Osteoblast (primary cell): Measurements from ENCODE around the gene CHRNE. TPM values are rescaled to one million over a fixed set of nuclear protein-coding genes. Genes with fewer than 3 reads are reported as not detected.

ENCODE experiments used
- DNase-seq: peaks from one replicate; pipeline ENCODE4 v3.0.0; 2011; ENCODE audit warnings: low spot score, mixed read lengths; ENCODE audit not compliant: insufficient read length; ENCODE audit errors: missing footprints
- H2AFZ ChIP-seq: 2 replicates; pipeline ENCODE4 v1.6.0; 2011; ENCODE audit warnings: mild to moderate bottlenecking, low read length
- H3K27ac ChIP-seq: 2 replicates; pipeline ENCODE4 v1.5.1; 2011; ENCODE audit warnings: mild to moderate bottlenecking, low read depth, low read length, moderate library complexity
- H3K27me3 ChIP-seq: 2 replicates; pipeline ENCODE4 v1.6.0; 2012; ENCODE audit warnings: mild to moderate bottlenecking, control low read depth, inconsistent platforms, low read length, moderate library complexity; ENCODE audit not compliant: insufficient read depth
- H3K36me3 ChIP-seq: 2 replicates; pipeline ENCODE4 v1.5.1; 2011; ENCODE audit warnings: mild to moderate bottlenecking, low read length, control low read depth, moderate library complexity; ENCODE audit not compliant: insufficient read depth
- H3K4me1 ChIP-seq: 2 replicates; pipeline ENCODE4 v1.5.1; 2011; ENCODE audit warnings: mild to moderate bottlenecking, low read length, control low read depth, moderate library complexity; ENCODE audit not compliant: insufficient read depth
- H3K4me2 ChIP-seq: 2 replicates; pipeline ENCODE4 v1.6.0; 2011; ENCODE audit warnings: mild to moderate bottlenecking, low read length; ENCODE audit not compliant: insufficient read depth
- H3K4me3 ChIP-seq: fragments of 200-600 bp; sonication (generic); 3 replicates; pipeline ENCODE4 v1.5.1; 2012; ENCODE audit warnings: mild to moderate bottlenecking, low read length, inconsistent platforms; ENCODE audit not compliant: insufficient read depth
- H3K79me2 ChIP-seq: 2 replicates; pipeline ENCODE4 v1.6.0; 2012; ENCODE audit warnings: mild to moderate bottlenecking, low read length, control low read depth, inconsistent platforms; ENCODE audit not compliant: insufficient read depth
- H3K9me3 ChIP-seq: 2 replicates; pipeline ENCODE4 v1.5.1; 2011; ENCODE audit warnings: low read depth, low read length, control low read depth
- H4K20me1 ChIP-seq: 2 replicates; pipeline ENCODE4 v1.6.0; 2012; ENCODE audit warnings: mild to moderate bottlenecking, low read length, control low read depth; ENCODE audit not compliant: insufficient read depth
- total RNA-seq: library from RNA; depleted of rRNA; stranded (reverse); fragments of >200 nt; gene quantifications from 2 replicates; pipeline ENCODE4 v1.2.3, GENCODE V29; 2012
- TF ChIP-seq, protein P1 (sequence below): IDR thresholded peaks from 2 replicates; pipeline ENCODE4 v1.5.1; 2011; ENCODE audit warnings: mild to moderate bottlenecking, low read depth, low read length, moderate library complexity; ENCODE audit errors: extremely low read depth

Gene CHRNE
- total RNA-seq, 1 donor = 1.4 TPM

DNA sequence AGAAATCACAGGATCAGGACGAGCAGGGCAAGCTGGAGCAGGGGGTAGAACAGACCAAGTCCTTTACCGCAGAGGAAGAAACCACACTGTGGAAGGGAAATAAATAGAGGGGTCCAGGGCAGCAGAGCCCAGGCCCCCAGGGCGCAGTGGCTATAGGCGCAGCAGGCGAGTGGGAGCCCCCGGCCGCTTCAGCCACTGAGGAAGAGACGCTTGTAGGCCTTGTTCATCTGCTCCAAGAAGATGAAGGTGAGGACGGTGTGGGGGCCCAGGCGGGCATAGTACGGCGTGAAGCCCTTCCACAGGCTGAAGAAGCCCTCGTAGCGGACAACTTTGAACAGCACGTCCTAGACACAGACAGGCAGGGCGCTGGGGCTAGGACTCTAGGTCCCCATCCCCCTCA, 34.7 kb upstream of the CHRNE start:
- Histone ChIP-seq H3K4me3 (no peak overlapping the region), H4K20me1 (peaks cover 16% of the 10 kb centered on the region), H3K4me1 (peaks cover 36% of the 10 kb centered on the region), H3K9me3 (no peaks in the 10 kb centered on the region), H3K27ac (no peak overlapping the region), H3K36me3 (peaks cover 30% of the 10 kb centered on the region), H2AFZ (no peak overlapping the region), H3K4me2 (no peak overlapping the region), H3K27me3 (no peaks in the 10 kb centered on the region), H3K79me2 (peaks cover 44% of the 10 kb centered on the region)
- TF ChIP-seq, protein P1, sequence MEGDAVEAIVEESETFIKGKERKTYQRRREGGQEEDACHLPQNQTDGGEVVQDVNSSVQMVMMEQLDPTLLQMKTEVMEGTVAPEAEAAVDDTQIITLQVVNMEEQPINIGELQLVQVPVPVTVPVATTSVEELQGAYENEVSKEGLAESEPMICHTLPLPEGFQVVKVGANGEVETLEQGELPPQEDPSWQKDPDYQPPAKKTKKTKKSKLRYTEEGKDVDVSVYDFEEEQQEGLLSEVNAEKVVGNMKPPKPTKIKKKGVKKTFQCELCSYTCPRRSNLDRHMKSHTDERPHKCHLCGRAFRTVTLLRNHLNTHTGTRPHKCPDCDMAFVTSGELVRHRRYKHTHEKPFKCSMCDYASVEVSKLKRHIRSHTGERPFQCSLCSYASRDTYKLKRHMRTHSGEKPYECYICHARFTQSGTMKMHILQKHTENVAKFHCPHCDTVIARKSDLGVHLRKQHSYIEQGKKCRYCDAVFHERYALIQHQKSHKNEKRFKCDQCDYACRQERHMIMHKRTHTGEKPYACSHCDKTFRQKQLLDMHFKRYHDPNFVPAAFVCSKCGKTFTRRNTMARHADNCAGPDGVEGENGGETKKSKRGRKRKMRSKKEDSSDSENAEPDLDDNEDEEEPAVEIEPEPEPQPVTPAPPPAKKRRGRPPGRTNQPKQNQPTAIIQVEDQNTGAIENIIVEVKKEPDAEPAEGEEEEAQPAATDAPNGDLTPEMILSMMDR = no peak
- peak; percentile 32 for DNase-seq

DNA sequence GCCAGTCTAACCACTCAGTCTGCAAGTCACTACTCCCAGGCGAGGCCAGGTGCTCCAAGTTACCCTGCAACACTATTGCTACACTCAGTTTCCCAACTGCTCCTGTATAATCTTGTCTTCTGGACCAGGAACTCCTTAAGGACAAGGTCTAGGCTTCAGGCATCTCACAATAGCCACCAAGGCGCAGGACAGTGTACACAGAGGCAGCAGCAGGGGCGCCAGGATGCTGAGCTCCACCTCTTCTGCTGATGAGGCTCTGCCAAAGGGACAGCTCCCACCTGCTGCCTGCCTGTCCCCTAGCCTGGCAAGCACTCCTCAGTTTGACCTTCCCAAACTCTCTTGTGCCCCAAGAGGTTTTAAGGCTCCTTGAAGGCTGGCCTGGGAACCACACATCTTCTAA, 33.5 kb upstream of the CHRNE start:
- Histone ChIP-seq H4K20me1 (peaks cover 9% of the 10 kb centered on the region), H3K27ac (no peak overlapping the region)
- TF ChIP-seq, protein P1 = no peak

DNA sequence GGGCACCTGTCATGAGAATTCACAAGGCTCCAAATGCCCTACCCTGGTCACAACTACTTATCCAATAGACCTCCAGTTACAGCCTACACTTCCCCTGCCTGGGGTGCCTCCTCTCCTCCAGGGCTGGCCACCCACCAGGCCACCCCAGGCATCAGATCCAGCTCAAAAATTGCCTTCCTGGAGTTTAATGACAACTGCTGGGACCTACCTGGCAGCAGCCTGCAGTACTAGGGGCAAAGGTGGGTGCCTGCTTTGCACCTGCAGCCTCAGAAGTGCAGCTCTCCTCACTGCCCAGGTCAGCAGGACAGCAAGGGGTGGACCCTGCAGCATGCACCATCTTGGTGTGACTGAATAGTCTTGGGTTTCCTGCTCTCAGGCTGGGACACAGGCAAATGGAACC, 32.8 kb upstream of the CHRNE start:
- H3K36me3 ChIP-seq = peaks cover 22% of the 10 kb centered on the region
- peaks cover 9% of the 10 kb centered on the region for H4K20me1 ChIP-seq
- H3K4me3 ChIP-seq = no peak overlapping the region
- H2AFZ ChIP-seq = no peak overlapping the region
- H3K9me3 ChIP-seq = no peaks in the 10 kb centered on the region
- H3K79me2 ChIP-seq = peaks cover 25% of the 10 kb centered on the region
- peaks cover 23% of the 10 kb centered on the region for H3K4me1 ChIP-seq
- TF ChIP-seq, protein P1 = no peak
- no peak overlapping the region for H3K4me2 ChIP-seq
- no peaks in the 10 kb centered on the region for H3K27me3 ChIP-seq
- H3K27ac ChIP-seq = no peak overlapping the region
- DNase-seq = no peak

More for the DNA sequence above, 33.5 kb upstream of the CHRNE start:
- H2AFZ ChIP-seq = no peak overlapping the region
- peak; percentile 50 for DNase-seq
- no peak overlapping the region for H3K4me2 ChIP-seq
- H3K27me3 ChIP-seq = no peaks in the 10 kb centered on the region
- H3K4me1 ChIP-seq = peaks cover 29% of the 10 kb centered on the region
- H3K36me3 ChIP-seq = peaks cover 22% of the 10 kb centered on the region
- no peaks in the 10 kb centered on the region for H3K9me3 ChIP-seq
- H3K79me2 ChIP-seq = peaks cover 33% of the 10 kb centered on the region
- H3K4me3 ChIP-seq = no peak overlapping the region

DNA sequence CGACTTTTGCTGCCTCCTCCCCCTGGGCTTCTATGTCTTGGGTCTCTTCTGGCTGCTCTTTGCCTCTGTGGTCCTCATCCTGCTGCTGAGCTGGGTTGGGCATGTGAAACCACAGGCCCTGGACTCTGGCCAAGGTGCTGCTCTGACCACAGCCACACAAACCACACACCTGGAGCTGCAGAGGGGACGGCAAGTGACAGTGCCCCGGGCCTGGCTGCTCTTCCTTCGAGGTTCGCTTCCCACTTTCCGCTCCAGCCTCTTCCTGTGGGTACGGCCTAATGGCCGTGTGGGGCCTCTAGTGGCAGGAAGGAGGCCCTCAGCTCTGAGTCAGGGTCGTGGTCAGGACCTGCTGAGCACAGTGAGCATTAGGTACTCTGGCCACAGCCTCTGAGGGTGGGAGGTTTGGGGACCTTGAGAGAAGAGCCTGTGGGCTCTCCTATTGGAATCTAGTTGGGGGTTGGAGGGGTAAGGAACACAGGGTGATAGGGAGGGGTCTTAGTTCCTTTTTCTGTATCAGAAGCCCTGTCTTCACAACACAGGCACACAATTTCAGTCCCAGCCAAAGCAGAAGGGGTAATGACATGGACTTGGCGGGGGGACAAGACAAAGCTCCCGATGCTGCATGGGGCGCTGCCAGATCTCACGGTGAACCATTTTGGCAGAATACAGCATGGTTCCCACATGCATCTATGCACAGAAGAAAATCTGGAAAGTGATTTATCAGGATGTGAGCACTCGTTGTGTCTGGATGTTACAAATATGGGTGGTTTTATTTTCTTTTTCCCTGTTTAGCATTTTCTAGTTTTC, 31.5 kb upstream of the CHRNE start:
- no peaks in the 10 kb centered on the region for H3K27me3 ChIP-seq
- TF ChIP-seq, protein P1 = peak; percentile 46
- peaks cover 22% of the 10 kb centered on the region for H3K36me3 ChIP-seq
- H3K4me2 ChIP-seq = peak overlapping the region; percentile 77
- H3K9me3 ChIP-seq = no peaks in the 10 kb centered on the region
- peaks cover 23% of the 10 kb centered on the region for H3K4me1 ChIP-seq
- H3K27ac ChIP-seq = no peak overlapping the region
- H3K79me2 ChIP-seq = peaks cover 21% of the 10 kb centered on the region
- peaks cover 9% of the 10 kb centered on the region for H4K20me1 ChIP-seq
- peak overlapping the region; percentile 61 for H3K4me3 ChIP-seq
- H2AFZ ChIP-seq = peak overlapping the region; percentile 77
- DNase-seq = peak; percentile 95
